HK-2 (cell line): ENCODE data around the gene ADGRA1.
A peak's percentile ranks its signal among the peaks of the same experiment; 100 is the strongest.
"Not testable (repeated sequence)": the region's sequence is repeated elsewhere in the genome, so short reads cannot be mapped to it uniquely, and the experiment has no call there.

Experiments
- DNase-seq: peaks from one replicate; pipeline ENCODE4 v3.0.0-alpha.2; 2018; ENCODE audit not compliant: unreplicated experiment

ADGRA1 gene

DNA sequence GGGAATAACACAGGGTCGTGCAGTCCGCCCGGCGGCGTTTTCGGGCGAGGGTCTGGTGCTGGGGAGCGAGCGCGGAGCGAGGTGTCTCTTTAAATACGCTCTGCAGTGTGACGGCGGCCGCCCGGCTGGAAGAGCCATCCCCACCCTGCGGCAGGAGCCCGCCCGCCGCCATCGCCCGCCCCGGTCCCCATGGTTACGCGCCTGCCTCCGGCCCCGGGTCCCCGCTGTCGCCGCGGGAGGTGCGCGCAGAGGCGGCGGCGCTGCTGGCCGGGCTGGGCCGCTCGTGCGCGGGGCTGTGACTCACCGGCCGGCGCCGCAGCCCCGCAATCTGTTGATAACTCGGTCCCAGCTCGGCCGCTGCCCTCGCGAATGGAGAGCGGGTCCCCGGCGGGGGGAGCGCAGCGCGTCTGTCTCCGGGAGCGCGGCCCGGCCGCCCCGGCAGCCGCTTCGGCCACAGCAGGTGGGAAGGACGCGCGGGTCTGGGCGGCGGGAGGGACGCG, at the start of gene ADGRA1:
Gene ADGRA1, plus strand, starts transcription at position 246 of the 500 bp plus-strand sequence. CDS start 986 bp downstream, outside the sequence.
- DNase-seq, result no peak

DNA sequence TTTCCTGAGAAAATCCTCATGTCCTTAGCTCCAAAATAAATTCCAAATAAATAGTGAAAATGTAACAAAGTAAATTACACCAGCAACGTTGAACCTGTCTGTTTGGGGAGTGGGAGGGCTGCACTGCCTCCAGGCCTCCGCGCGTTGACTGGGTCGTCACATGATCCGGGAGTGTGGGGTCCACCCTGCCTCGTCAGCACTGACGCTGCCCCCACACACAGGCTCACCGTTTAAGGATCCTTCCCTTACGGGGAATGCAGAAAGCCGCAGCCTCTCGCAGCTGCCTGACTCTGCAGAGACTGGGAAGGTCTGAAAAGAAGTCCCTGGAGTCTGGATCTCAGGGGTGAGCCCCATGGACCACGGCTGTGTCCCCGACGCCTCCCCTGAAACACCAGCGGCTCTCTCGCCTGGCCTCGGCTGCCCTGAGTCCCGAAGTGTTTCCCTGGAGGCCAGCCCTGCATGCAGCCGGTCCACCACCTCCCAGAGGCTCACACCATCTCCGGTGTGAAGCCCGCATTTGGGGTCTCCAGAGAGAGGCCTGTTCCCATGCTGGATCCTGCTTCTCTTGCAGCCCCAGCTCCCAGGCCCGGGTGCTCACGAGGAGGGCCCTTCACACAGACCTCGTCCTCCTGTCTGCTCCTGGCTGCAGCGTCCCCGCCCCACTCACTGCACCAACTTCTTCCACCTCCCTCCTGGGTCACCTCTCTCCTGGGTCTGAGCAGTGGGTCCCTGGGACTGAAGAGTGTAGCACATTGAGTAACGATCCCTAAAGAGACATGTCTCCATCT, 49.5 kb upstream of the ADGRA1 start:
- no peak for DNase-seq

DNA sequence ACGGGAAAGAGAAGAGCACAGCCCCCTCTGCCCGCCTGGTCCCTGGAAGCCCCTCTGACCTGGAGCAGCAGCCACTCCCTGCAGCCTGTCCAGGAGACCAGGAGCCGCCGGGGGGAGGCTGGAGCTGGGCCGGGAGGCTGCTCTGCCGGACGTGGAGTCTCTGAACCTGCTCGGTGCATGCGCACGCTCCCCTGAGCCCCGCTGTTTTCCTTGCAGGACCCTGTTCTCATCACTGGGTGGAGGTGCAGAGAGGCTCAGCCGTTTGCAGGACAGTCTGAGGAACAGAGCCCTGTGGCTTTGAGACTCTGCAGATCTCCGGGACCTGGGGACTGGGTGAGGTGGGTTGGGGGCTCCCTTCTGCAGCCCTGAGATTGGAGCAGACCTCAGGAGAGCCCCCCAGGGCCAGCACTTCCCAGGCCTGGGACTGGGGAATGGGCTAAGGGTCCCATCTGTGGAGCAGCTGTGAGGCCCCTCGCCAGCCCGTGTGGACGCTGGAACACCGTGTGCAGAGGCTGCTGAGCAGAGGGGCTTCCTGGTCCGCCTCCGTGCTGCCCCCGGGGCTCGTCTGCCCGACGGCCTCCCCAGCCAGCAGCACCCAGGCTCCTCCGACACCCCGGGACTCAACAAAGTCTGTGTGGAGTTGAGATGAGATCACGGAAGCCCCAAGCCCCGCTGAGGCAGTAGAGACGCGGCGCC, 48.5 kb upstream of the ADGRA1 start:
- DNase-seq, result no peak

DNA sequence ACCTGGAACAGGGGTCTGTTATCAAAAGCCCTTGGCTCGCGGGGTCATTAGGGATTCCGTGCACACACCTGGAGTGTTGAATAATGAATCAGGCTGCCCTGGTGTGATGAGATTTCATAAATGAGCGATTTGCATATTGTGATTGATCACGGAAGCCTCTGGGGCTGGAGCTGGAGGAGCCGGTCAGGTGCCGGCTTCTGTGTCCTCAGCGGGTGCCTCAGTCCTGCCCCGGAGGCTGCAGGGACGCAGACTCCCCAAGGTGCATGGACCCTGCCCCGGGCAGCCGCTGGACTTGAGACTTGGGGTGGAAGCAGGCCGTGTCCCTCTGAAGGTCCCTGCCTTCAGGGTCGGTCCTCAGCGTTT, 47.9 kb upstream of the ADGRA1 start:
- no peak for DNase-seq

GRCh38 chr10:133040198-133040597, 47.5 kb upstream of the ADGRA1 start:
- DNase-seq, result no peak

DNA sequence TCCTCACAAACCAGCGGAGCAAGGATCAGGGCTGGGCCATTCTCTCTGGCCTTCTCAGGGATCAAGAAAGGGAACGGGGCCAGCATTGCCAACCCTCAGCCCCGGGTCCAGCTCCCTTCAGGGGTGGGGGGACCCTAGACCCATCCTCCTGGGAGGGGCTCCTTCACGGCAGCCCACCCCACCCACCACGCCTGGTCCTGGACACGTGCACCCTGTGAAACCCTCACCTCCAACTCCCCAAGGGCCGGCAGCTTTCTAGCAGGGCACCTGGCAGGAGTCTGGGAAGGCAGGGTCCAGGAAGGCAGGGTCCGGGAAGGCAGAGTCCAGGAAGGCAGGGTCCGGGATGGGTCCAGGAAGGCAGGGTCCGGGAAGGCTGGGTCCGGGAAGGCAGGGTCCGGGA, 46.6 kb upstream of the ADGRA1 start:
- no peak for DNase-seq

DNA sequence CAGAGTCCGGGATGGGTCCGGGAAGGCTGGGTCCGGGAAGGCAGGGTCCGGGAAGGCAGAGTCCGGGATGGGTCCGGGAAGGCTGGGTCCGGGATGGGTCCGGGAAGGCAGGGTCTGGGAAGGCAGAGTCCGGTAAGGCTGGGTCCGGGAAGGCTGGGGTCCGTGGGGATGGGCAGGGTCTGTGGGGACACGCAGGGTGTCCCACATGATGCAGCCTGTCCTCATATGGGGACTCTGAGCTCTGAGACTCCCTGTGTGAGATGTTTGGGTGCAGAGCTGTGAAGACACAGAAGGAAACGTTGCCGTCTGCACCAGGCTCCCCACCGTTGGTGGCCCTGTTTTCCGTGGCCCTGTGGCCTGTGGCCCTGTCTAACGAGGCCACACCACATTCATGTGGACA, 45.7 kb upstream of the ADGRA1 start:
- no peak for DNase-seq

DNA sequence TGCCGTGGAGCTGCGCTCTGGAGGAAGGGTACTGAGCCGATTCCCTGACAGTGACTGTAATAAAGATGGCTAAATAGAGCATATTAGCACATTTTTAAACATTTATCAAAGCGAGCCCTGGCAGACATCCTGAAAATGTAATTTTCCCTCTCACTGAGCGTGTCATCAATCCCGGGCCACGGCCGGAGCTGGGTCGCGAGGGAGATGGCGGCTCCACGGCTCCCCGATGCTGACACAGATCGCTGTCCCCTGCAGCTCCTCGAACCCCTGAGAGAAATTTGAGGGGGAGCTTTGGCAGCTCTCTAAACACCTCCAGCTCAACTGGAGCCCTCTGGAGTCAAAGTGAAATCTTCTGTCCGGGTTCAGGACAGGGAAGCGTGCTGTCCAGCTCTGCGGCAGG, 44.9 kb upstream of the ADGRA1 start:
- no peak for DNase-seq

GRCh38 chr10:133043541-133044225, 44.0 kb upstream of the ADGRA1 start:
- no peak for DNase-seq

GRCh38 chr10:133044401-133044811, 43.3 kb upstream of the ADGRA1 start:
- peak; percentile 64 for DNase-seq

GRCh38 chr10:133045556-133046389, 42.0 kb upstream of the ADGRA1 start:
- no peak for DNase-seq

- no peak for DNase-seq
Measured at GRCh38 chr10:133046390-133046765, 41.3 kb upstream of the ADGRA1 start.

DNA sequence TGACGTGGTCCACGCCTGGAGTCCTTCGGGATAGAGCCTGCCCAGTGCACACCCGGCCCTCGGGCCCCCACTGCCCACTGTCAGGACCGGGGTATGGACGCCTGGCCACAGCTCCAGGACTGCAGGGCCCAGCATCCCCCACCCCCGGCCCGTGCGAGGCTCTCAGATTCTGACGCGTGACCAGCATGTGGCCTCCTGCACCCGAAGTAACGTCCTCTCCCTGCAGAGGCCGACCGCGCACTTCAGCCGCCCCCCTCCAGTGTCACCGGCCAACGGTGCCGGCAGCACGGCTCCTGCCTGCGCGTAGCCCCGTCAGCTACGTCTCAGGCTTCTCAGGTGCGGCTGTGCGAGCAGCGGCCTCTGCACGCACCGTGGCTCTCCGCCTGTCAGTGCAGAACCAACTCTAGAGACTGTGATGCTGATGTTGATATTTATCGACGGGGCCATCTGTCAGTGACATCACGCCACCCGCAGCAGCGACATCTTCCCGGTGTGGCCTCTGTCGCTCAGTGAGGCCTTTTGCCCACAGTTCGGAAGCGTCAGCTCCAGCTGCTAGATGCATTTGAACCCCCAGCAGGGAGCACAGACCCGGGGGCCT, 40.1 kb upstream of the ADGRA1 start:
- no peak for DNase-seq

- no peak for DNase-seq
Measured at GRCh38 chr10:133048266-133048665, 39.5 kb upstream of the ADGRA1 start.

- DNase-seq, result no peak
Measured at GRCh38 chr10:133048926-133049325, 38.8 kb upstream of the ADGRA1 start.

DNA sequence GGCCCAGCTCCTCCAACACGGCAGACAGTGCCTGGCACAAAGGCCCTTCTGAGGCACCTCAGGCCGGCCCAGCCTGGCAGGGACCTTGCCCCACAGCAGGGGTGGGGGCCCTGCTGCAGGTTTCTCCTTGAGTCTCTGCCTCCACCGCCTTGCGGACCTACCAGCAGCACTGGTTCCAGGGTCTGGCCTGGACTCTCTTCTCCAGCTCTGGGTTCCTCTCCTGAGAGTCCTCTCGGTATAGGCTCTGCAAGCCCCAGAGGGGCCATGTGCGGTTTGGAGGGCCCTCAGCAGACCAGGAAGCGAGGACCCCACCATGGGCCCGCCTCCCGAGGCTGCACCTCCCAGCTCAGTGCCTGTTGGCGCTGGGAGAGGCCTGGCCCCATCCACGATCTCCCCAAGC, 38.1 kb upstream of the ADGRA1 start:
- no peak for DNase-seq

DNA sequence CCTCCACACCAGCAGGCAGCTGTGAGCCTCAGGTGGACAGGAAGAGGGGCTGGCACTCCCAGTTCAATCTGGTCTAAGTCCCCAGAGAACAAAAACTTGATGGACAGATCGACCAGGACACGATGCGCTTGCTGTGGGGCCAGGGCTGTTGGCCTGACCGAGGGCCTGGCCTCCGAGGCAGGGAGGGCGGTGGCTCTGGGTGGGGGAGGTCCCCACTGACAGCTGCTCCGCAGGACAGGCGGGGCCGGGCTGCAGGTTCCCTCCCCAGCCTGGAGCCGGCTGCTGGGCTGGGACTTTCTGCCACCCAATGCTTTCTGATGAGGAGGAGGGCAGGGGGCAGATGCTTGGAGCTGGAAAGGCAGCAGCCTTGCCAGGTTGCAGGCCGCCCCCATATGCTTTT, 37.4 kb upstream of the ADGRA1 start:
- no peak for DNase-seq

DNA sequence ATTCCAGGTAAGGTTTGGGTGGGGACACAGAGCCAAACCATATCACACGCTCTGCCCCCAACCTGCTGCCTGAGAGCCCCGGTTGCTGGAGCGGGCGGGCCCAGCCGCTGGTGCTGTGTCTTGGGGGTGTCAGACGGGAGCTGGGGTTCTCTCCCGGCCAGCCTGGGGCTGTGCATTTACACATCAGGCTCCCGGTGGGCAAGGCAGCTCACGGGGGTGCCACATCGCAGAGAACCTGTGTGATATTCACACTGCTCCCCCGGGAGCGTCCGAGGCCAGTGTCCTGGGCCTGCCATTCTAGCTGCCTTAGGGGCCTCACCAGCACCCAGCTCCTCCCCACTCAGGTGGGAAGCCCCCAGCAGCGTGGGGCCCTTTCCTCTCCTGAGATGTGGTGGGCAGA, 35.6 kb upstream of the ADGRA1 start:
- DNase-seq, result no peak

GRCh38 chr10:133053527-133054133, 34.1 kb upstream of the ADGRA1 start:
- not testable (repeated sequence) for DNase-seq

- DNase-seq, result no peak
Measured at GRCh38 chr10:133055470-133055869, 32.3 kb upstream of the ADGRA1 start.

DNA sequence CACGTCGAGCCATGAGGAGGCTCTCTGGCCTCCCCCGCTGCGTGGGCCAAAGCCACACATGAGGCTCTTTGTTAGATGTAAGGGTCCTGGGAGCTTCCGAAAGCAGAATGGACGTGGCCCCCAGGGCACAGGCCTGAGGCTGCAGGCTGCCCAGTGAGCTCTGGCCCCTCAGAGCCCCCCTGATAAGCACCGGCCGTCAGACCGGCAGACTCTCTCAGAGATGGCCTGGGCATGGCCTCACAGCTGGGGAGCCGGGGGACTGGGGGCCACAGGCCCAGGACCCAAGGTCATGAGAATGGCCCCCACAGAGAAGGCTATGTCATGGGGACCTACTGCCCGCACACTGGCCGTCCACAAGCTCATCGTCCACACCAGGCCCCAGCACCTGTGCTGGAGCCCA, 31.7 kb upstream of the ADGRA1 start:
- no peak for DNase-seq
